ENCODE measurements around the gene RBPJ.
"Not testable (repeated sequence)": the region's sequence is repeated elsewhere in the genome, so short reads cannot be mapped to it uniquely, and the experiment has no call there.

Gene RBPJ

DNA sequence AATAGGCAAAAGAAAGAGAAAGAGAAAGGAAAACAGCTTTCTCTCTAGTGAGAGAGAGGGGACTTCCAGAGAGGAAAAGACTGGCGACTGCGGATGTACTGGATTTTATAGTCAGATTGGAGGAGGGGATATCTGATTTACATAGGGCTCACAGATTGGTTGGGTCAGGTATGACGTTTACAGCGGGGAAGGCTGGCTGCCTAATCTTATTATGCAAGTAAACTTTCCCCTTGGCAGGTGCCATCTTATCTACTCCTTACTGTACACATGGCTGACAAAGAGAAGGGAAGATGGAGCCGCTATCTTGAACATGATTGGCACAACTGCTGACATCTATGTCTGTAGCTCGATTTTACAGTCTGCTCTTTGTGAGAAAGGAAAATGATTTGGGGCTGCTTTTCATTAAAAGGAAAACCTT, 25.4 kb downstream of the RBPJ start:
- no peaks in the 10 kb centered on the region for H3K36me3 ChIP-seq (ENCODE audit: insufficient read depth, low read length)
- no peaks in the 10 kb centered on the region for H3K27me3 ChIP-seq (ENCODE audit: control insufficient read depth in 1 of 2, insufficient read depth in 2 of 2, low read length in 2 of 2)
- no peak overlapping the region for H3K9ac ChIP-seq (ENCODE audit: low read length)
- no peak overlapping the region for H3K27ac ChIP-seq (ENCODE audit: low read depth, low read length)
- peaks cover 47% of the 10 kb centered on the region for H3K4me1 ChIP-seq (ENCODE audit: insufficient read depth, low read length)
- H3K4me3 ChIP-seq (ENCODE audit: low read depth in 1 of 2, low read length in 2 of 2): peak overlapping the region in 1 of 2 donors; percentile 11
- H3K9me3 ChIP-seq (ENCODE audit: low read length): no peaks in the 10 kb centered on the region

DNA sequence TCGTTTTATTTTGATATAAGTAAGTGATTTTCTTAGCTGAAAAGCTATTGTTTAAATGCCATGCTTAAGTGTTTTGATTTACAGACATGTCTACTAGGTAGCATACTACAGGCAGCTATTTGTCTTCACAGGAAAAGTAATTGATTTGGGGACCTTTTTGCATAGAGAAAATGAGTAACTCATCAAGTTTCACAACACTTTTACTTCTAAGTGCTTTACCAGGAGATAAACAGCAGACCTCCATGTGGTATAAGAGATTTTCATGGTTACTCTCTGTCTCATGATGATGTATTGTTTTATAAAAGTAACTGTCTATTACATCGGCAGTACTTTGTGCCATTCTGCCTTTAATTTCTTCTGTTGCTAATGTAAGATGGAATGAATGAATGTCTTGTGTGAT, 28.7 kb downstream of the RBPJ start:
- H3K9me3 ChIP-seq (ENCODE audit: low read length): no peaks in the 10 kb centered on the region
- no peaks in the 10 kb centered on the region for H3K36me3 ChIP-seq (ENCODE audit: insufficient read depth, low read length)
- no peaks in the 10 kb centered on the region for H3K27me3 ChIP-seq (ENCODE audit: control insufficient read depth in 1 of 2, insufficient read depth in 2 of 2, low read length in 2 of 2)
- no peak overlapping the region for H3K27ac ChIP-seq (ENCODE audit: low read depth, low read length)
- no peak overlapping the region for H3K9ac ChIP-seq (ENCODE audit: low read length)
- H3K4me3 ChIP-seq (ENCODE audit: low read depth in 1 of 2, low read length in 2 of 2): no peak overlapping the region
- H3K4me1 ChIP-seq (ENCODE audit: insufficient read depth, low read length): peaks cover 37% of the 10 kb centered on the region

DNA sequence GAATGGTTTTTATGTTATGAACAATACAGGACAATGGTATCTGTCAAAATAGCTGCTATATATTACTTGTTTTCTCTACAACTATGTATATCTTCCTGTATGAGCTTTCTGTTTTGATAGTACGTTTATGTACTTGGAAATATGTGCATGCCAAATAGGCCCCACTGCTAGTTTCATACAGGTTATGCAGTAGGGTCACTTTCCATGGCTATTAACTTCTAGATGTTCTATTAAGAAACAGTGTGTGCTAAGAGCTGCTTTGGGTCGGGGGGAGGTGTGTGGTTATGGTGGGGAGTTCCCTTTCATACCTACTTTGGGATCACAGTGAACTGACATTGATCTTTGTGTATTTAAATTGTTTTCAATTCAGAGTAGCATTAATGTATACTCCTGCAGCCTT, 30.9 kb downstream of the RBPJ start:
- Histone ChIP-seq H3K36me3 (ENCODE audit: insufficient read depth, low read length) (no peaks in the 10 kb centered on the region), H3K4me1 (ENCODE audit: insufficient read depth, low read length) (peaks cover 37% of the 10 kb centered on the region), H3K9ac (ENCODE audit: low read length) (no peak overlapping the region), H3K4me3 (ENCODE audit: low read depth in 1 of 2, low read length in 2 of 2) (no peak overlapping the region), H3K27me3 (ENCODE audit: control insufficient read depth in 1 of 2, insufficient read depth in 2 of 2, low read length in 2 of 2) (no peaks in the 10 kb centered on the region), H3K9me3 (ENCODE audit: low read length) (no peaks in the 10 kb centered on the region), H3K27ac (ENCODE audit: low read depth, low read length) (no peak overlapping the region)

DNA sequence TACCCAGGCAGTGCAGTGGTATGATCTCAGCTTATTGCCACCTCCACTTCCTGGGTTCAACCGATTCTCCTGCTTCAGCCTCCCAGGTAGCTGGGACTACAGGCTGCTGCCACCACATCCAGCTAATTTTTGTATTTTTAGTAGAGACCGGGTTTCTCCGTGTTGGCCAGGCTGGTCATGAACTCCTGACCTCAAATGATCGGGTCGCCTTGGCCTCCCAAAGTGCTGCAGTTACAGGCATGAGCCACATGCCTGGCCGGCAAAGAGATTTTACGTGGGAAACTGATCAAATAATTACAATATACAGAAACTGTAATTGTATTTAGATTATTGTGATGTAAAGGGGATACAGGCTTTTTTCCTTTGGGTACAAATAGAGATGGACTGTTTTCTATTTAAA, 33.7 kb downstream of the RBPJ start:
- Histone ChIP-seq H3K27ac (ENCODE audit: low read depth, low read length) (no peak overlapping the region), H3K4me1 (ENCODE audit: insufficient read depth, low read length) (peaks cover 28% of the 10 kb centered on the region), H3K4me3 (ENCODE audit: low read depth in 1 of 2, low read length in 2 of 2) (no peak overlapping the region), H3K27me3 (ENCODE audit: control insufficient read depth in 1 of 2, insufficient read depth in 2 of 2, low read length in 2 of 2) (no peaks in the 10 kb centered on the region), H3K9ac (ENCODE audit: low read length) (no peak overlapping the region), H3K36me3 (ENCODE audit: insufficient read depth, low read length) (no peaks in the 10 kb centered on the region), H3K9me3 (ENCODE audit: low read length) (no peaks in the 10 kb centered on the region)

DNA sequence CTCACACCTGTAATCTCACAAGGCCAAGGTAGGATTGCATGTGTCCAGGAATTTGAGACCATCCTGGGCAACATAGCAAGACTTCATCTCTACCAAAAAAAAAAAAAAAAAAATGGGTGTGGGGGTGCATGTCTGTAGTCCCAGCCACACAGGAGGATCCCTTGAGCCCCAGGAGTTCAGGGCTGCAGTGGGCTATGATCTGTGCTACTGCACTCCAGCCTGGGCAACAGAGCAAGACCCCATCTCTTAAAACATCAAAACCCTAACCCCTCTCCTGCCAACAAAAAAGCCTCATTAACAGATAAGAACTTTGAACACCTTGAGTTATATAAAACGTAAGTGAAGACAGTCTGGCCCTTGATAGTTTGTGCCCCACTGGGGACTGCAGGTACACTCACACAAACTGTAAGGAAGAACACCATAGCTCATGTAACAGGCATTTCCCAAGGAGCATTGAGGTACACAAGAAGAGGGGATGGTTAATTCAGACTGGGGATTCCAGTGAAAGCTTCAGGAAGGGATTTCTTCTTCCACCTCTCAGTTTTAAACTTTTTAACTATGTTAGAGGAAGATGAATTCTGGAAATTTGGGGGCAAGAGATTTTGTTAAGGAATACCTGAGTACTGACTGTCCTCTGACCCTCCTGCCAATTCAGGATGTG, 34.7 kb downstream of the RBPJ start:
- peaks cover 21% of the 10 kb centered on the region for H3K4me1 ChIP-seq (ENCODE audit: insufficient read depth, low read length)
- H3K4me3 ChIP-seq (ENCODE audit: low read depth in 1 of 2, low read length in 2 of 2): no peak overlapping the region
- no peaks in the 10 kb centered on the region for H3K9me3 ChIP-seq (ENCODE audit: low read length)
- H3K27ac ChIP-seq (ENCODE audit: low read depth, low read length): no peak overlapping the region
- H3K27me3 ChIP-seq (ENCODE audit: control insufficient read depth in 1 of 2, insufficient read depth in 2 of 2, low read length in 2 of 2): no peaks in the 10 kb centered on the region
- no peak overlapping the region for H3K9ac ChIP-seq (ENCODE audit: low read length)
- no peaks in the 10 kb centered on the region for H3K36me3 ChIP-seq (ENCODE audit: insufficient read depth, low read length)

DNA sequence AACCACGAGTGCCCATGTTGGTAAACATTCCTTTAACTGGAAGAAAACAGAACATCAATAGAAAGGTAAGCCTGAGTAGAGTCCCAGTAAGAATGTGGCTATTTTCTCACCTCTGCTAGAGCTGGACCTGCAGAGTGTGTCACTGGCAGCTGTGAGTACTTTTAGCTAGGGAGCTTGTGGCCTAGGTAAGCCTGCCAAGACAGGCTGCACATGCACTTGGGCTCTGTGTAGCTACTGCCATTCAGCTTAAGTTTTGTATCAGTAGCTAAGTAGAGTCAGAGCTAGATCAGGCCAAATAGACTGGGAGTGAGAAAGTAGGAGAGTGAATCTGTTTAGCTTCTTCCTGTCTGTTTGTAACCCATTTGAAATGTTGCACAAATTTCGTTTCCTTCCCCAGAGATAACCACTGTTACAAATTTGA, 35.3 kb downstream of the RBPJ start:
- Histone ChIP-seq H3K27ac (ENCODE audit: low read depth, low read length) (peak overlapping the region; percentile 32), H3K27me3 (ENCODE audit: control insufficient read depth in 1 of 2, insufficient read depth in 2 of 2, low read length in 2 of 2) (no peaks in the 10 kb centered on the region), H3K4me3 (ENCODE audit: low read depth in 1 of 2, low read length in 2 of 2) (no peak overlapping the region)

DNA sequence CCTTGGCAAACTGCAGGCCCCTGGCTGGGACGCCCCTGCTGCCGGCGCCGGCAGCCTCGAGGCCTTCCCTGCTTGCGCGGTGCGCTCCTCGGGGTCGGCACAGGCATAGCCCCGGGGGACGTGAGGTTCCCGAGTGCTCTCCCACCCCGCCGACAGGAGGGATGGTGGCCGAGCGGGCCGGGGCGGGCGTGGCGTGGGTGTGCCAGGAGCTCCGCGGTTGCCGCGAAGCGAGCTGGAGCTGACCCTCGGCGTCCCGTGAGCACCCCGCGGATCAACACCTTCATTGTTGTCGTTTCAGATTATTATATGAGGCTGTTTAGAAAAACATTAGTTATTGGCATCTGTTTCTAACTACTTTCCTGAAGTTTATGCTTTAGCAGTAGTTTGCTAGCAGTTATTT, 38.7 kb downstream of the RBPJ start:
- H3K27me3 ChIP-seq (ENCODE audit: control insufficient read depth in 1 of 2, insufficient read depth in 2 of 2, low read length in 2 of 2); H3K9ac ChIP-seq (ENCODE audit: low read length); H3K27ac ChIP-seq (ENCODE audit: low read depth, low read length); H3K36me3 ChIP-seq (ENCODE audit: insufficient read depth, low read length); H3K9me3 ChIP-seq (ENCODE audit: low read length); H3K4me3 ChIP-seq (ENCODE audit: low read depth in 1 of 2, low read length in 2 of 2): not testable (repeated sequence)
- peaks cover 17% of the 10 kb centered on the region for H3K4me1 ChIP-seq (ENCODE audit: insufficient read depth, low read length)

More for the DNA sequence above, 35.3 kb downstream of the RBPJ start:
- Histone ChIP-seq H3K9ac (ENCODE audit: low read length) (no peak overlapping the region), H3K4me1 (ENCODE audit: insufficient read depth, low read length) (peaks cover 24% of the 10 kb centered on the region), H3K36me3 (ENCODE audit: insufficient read depth, low read length) (no peaks in the 10 kb centered on the region), H3K9me3 (ENCODE audit: low read length) (no peaks in the 10 kb centered on the region)

DNA sequence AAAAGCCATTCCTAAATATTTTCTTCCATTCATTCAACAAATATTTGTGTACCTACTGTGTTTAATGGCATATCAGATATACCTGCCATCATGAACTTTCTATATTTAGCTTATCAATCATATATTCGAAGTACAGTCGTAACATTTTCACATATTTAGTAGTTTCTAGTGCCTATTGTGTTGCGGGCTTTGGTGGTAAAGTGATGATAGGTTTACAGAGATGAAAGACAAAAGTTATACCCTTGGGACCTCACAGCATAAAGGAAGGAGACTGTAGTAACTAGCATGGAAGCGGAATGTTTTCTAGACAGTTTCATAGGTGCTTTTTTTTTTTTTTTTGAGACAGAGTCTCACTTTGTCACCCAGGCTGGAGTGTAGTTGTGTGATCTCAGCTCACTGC, 39.5 kb downstream of the RBPJ start:
- Histone ChIP-seq H3K9me3 (ENCODE audit: low read length) (no peaks in the 10 kb centered on the region), H3K27me3 (ENCODE audit: control insufficient read depth in 1 of 2, insufficient read depth in 2 of 2, low read length in 2 of 2) (no peaks in the 10 kb centered on the region), H3K4me3 (ENCODE audit: low read depth in 1 of 2, low read length in 2 of 2) (no peak overlapping the region), H3K9ac (ENCODE audit: low read length) (no peak overlapping the region), H3K27ac (ENCODE audit: low read depth, low read length) (no peak overlapping the region), H3K36me3 (ENCODE audit: insufficient read depth, low read length) (no peaks in the 10 kb centered on the region), H3K4me1 (ENCODE audit: insufficient read depth, low read length) (peaks cover 15% of the 10 kb centered on the region)

DNA sequence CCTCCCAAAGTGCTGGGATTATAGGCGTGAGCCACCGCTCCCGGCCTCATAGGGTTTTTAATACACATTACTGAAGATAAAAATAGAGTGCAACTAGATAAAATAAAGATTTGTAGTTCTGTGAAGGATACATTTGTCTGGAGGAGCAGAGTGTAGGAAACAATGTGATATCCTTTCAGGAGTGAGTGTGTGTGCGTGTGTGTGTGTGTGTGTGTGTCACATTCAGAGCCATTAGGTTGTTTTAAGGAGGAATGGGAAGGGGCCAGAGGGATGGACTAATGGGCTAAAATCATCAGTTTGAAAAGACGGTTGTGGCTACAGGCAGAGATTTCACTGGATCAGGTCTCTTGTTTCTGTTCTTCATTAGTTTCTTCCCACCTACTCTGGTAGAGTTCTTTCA, 40.0 kb downstream of the RBPJ start:
- no peaks in the 10 kb centered on the region for H3K9me3 ChIP-seq (ENCODE audit: low read length)
- peaks cover 9% of the 10 kb centered on the region for H3K4me1 ChIP-seq (ENCODE audit: insufficient read depth, low read length)
- no peaks in the 10 kb centered on the region for H3K27me3 ChIP-seq (ENCODE audit: control insufficient read depth in 1 of 2, insufficient read depth in 2 of 2, low read length in 2 of 2)
- H3K36me3 ChIP-seq (ENCODE audit: insufficient read depth, low read length): no peaks in the 10 kb centered on the region
- H3K27ac ChIP-seq (ENCODE audit: low read depth, low read length): no peak overlapping the region
- H3K4me3 ChIP-seq (ENCODE audit: low read depth in 1 of 2, low read length in 2 of 2): no peak overlapping the region
- H3K9ac ChIP-seq (ENCODE audit: low read length): no peak overlapping the region

DNA sequence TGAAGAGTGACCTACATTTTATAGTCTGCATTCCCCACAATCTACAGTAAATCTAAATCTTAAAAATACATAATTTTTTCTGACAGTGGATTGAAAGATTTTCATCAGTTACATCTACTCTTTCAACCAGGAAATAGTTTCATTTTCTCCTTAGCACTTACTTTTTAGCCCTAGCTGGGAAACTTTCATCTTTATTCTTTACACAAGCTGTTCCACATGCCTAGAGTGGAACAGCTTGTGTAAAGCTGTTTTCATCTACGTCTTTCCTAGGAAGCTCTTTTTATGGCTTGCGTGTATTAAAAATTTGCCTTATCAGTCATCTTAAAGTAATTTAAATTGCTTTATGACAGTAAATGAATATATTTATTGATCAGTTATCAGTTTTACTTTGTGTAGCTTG, 40.5 kb downstream of the RBPJ start:
- Histone ChIP-seq H3K4me3 (ENCODE audit: low read depth in 1 of 2, low read length in 2 of 2) (no peak overlapping the region), H3K9ac (ENCODE audit: low read length) (no peak overlapping the region), H3K27ac (ENCODE audit: low read depth, low read length) (no peak overlapping the region)

DNA sequence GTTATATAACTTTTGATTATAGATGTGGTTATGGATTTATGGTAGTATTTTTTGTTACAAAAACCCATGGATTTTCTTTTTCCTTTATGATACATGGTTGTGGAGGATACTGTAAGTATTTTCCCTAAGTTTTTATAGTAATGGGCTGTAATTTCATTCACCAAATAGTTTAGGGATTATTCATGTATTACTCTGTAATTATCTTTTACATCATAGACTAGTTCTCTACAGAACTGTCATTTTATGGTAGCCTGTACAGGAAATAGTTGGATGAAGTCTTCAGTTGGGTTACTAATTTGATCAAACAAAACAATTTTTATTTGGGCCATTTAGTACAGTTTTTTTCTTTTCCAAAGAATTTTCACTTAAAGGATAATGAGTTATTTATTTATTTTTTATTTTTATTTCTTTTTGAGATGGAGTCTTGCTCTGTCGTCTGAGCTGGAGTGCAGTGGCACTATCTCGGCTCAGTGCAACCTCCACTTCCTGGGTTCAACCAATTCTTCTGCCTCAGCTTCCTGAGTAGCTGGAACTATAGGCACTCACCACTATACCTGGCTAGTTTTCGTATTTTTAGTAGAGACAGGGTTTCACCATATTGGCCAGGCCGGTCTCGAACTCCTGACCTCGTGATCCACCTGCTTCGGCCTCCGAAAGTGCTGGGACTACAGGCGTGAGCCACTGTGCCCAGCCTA, 42.1 kb downstream of the RBPJ start:
- H3K27me3 ChIP-seq (ENCODE audit: control insufficient read depth in 1 of 2, insufficient read depth in 2 of 2, low read length in 2 of 2): no peaks in the 10 kb centered on the region
- no peak overlapping the region for H3K4me3 ChIP-seq (ENCODE audit: low read depth in 1 of 2, low read length in 2 of 2)
- no peak overlapping the region for H3K9ac ChIP-seq (ENCODE audit: low read length)
- peaks cover 6% of the 10 kb centered on the region for H3K4me1 ChIP-seq (ENCODE audit: insufficient read depth, low read length)
- no peaks in the 10 kb centered on the region for H3K36me3 ChIP-seq (ENCODE audit: insufficient read depth, low read length)
- H3K9me3 ChIP-seq (ENCODE audit: low read length): no peaks in the 10 kb centered on the region
- no peak overlapping the region for H3K27ac ChIP-seq (ENCODE audit: low read depth, low read length)

More for the DNA sequence above, 40.5 kb downstream of the RBPJ start:
- Histone ChIP-seq H3K27me3 (ENCODE audit: control insufficient read depth in 1 of 2, insufficient read depth in 2 of 2, low read length in 2 of 2) (no peaks in the 10 kb centered on the region), H3K4me1 (ENCODE audit: insufficient read depth, low read length) (peaks cover 5% of the 10 kb centered on the region), H3K9me3 (ENCODE audit: low read length) (no peaks in the 10 kb centered on the region), H3K36me3 (ENCODE audit: insufficient read depth, low read length) (no peaks in the 10 kb centered on the region)
